Natural killer cell (primary cell): ENCODE results near the gene VWF. TPM values are rescaled to one million over a fixed set of nuclear protein-coding genes. Genes with fewer than 3 reads are reported as not detected.

Experiments used
- ATAC-seq, 3 donors: fragments of 150-1000 bp in 2 of 3; fragments of 200-7000 bp in 1 of 3; cut with Tn5 transposase; 1 replicate in 1 of 3; 2 replicates in 2 of 3; pipeline ENCODE4 v1.10.0; 2021; ENCODE audit warnings: mild to moderate bottlenecking in 2 of 3, moderate library complexity in 2 of 3
- DNase-seq, 2 donors: peaks; one replicate each; pipeline versions ENCODE4 v3.0.0 to v3.0.0-alpha.2; 2013 to 2021; ENCODE audit warnings: mixed read lengths in 1 of 2
- H3K27ac ChIP-seq: one replicate; pipeline ENCODE4 v1.5.1; 2013; ENCODE audit warnings: mild to moderate bottlenecking, low read length
- H3K27me3 ChIP-seq: one replicate; pipeline ENCODE4 v1.6.1; 2013; ENCODE audit warnings: low read length; ENCODE audit not compliant: control insufficient read depth, insufficient read depth
- H3K36me3 ChIP-seq: one replicate; pipeline ENCODE4 v1.6.1; 2013; ENCODE audit warnings: low read length; ENCODE audit not compliant: control insufficient read depth, insufficient read depth
- H3K4me1 ChIP-seq: one replicate; pipeline ENCODE4 v1.6.1; 2013; ENCODE audit warnings: low read length; ENCODE audit not compliant: control insufficient read depth, insufficient read depth
- H3K4me3 ChIP-seq: one replicate; pipeline ENCODE4 v1.5.1; 2013; ENCODE audit warnings: low read length
- H3K9me3 ChIP-seq: one replicate; pipeline ENCODE4 v1.6.1; 2013; ENCODE audit warnings: low read length; ENCODE audit not compliant: control insufficient read depth, insufficient read depth
- H3K27ac Mint-ChIP-seq, 2 donors: one replicate each; pipeline ENCODE4 v1.8.0; 2022; ENCODE audit warnings: mild to moderate bottlenecking in 2 of 2, mixed read lengths in 2 of 2, moderate library complexity in 1 of 2
- H3K27me3 Mint-ChIP-seq, 2 donors: one replicate each; pipeline ENCODE4 v1.8.0; 2022; ENCODE audit warnings: low read depth in 2 of 2, mixed read lengths in 2 of 2
- H3K36me3 Mint-ChIP-seq: one replicate; pipeline ENCODE4 v1.8.0; 2022; ENCODE audit warnings: mixed read lengths
- H3K4me1 Mint-ChIP-seq, 2 donors: one replicate each; pipeline ENCODE4 v1.8.0; 2022; ENCODE audit warnings: mixed read lengths in 2 of 2
- H3K4me3 Mint-ChIP-seq: one replicate; pipeline ENCODE4 v1.8.0; 2022; ENCODE audit warnings: mild to moderate bottlenecking, moderate library complexity, mixed read lengths
- H3K9me3 Mint-ChIP-seq, 2 donors: one replicate each; pipeline ENCODE4 v1.8.0; 2022; ENCODE audit warnings: mixed read lengths in 2 of 2
- WGBS: methylation state at CpG from one replicate; pipeline ENCODE4 v1.1.7; 2013; ENCODE audit warnings: missing lambda C conversion rate; ENCODE audit not compliant: insufficient coverage; 5-methylcytosine and 5-hydroxymethylcytosine counted together
- intact Hi-C: fragments of 100-400 bp; cut with micrococcal nuclease; formaldehyde crosslinking; loops from one replicate; pipeline ENCODE4 v1.14.2; 2022
- total RNA-seq, 4 donors: library from RNA; stranded (reverse); fragments of 120-200 nt in 1 of 4; gene quantifications; one replicate each; pipeline versions ENCODE4 v1.2.3 to v1.2.4, GENCODE V29; 2013 to 2022
- TF ChIP-seq, protein P1 (sequence below): fragments of 200-600 bp; IDR thresholded peaks from one replicate; pipeline ENCODE4 v1.8.0; 2022; ENCODE audit warnings: antibody characterized with exemption

Gene VWF
- total RNA-seq, 3 donors from 2014 or later (not counting 1 experiment from before 2014, with no cell fraction given): 0.14 to 0.95 (median 0.71) TPM

DNA sequence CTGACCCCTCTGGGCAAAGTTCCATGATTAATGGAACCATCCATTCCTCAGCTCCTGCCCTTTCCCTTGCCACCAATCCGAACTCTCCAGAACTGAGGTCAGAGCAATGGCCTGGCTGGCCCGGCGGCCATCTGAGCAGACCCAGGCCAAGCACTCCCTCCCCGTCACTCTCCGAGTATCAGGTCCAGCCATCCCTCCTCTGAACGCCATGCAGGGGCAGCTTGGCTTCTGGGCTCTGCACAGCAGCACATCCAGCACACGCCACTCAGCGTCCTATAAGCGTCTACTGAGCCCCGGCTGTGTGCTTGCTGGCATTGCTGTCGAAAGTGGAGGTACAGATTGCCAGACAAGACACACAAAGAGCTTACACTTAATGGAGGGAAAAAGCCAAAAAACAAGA lies 34.3 kb upstream of the VWF start:
- H3K27me3 ChIP-seq: no peaks in the 10 kb centered on the region
- Mint-ChIP-seq H3K27ac (no peak overlapping the region), H3K4me1 (peaks cover 0 to 6% of the 10 kb centered on the region in 2 donors), H3K4me3 (no peak overlapping the region), H3K9me3 (no peaks in the 10 kb centered on the region), H3K27me3 (peaks cover 18 to 21% of the 10 kb centered on the region in 2 donors), H3K36me3 (no peaks in the 10 kb centered on the region)
- TF ChIP-seq, protein P1, sequence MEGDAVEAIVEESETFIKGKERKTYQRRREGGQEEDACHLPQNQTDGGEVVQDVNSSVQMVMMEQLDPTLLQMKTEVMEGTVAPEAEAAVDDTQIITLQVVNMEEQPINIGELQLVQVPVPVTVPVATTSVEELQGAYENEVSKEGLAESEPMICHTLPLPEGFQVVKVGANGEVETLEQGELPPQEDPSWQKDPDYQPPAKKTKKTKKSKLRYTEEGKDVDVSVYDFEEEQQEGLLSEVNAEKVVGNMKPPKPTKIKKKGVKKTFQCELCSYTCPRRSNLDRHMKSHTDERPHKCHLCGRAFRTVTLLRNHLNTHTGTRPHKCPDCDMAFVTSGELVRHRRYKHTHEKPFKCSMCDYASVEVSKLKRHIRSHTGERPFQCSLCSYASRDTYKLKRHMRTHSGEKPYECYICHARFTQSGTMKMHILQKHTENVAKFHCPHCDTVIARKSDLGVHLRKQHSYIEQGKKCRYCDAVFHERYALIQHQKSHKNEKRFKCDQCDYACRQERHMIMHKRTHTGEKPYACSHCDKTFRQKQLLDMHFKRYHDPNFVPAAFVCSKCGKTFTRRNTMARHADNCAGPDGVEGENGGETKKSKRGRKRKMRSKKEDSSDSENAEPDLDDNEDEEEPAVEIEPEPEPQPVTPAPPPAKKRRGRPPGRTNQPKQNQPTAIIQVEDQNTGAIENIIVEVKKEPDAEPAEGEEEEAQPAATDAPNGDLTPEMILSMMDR: no peak
- no peak for ATAC-seq
- no peak overlapping the region for H3K27ac ChIP-seq
- no peak for DNase-seq
- no peaks in the 10 kb centered on the region for H3K36me3 ChIP-seq
- 95% methylated on average over 11 of the region's 11 CpGs for WGBS
- H3K9me3 ChIP-seq: no peaks in the 10 kb centered on the region
- no peak overlapping the region for H3K4me3 ChIP-seq
- intact Hi-C loops: no loop called here
- no peaks in the 10 kb centered on the region for H3K4me1 ChIP-seq

DNA sequence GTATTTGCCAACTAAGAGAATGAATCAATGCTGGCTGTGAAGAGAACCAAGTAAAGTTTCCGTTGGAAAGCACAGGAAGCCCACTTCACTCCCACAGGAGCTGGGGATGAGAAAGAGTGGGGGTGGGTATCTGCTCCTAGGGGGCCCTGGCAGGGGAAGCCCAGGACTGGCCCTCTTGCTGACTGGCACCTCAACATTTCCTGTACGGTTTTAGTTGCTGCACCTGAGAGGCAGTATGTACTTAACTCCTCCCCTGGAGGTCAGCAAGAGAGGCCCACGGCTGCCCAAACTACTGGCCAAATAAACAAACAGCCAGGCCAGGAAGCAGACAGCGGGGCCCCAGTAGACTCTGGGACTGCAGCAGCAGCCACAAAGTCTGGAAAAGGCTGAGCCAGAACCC lies 33.8 kb upstream of the VWF start:
- no peak for DNase-seq

DNA sequence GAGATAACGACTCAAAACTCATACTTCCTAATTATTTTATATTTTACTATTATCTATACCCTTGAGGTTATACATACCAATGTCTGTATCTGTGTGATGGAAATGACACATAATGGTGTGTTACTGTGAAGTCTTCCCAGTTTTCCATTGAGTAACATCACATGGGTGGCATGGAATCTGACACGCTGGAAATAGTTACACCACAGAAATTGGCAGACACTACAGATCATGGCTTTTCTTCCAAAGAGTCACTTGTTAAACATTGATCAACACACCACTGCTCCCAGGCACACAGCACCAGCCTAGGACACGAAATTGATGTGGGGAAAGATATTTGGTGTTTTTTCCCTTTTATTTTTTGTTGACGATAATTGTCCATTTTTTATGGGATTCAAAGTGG lies 33.0 kb upstream of the VWF start:
- no peak for ATAC-seq
- Mint-ChIP-seq H3K27me3 (peaks cover 18 to 25% of the 10 kb centered on the region in 2 donors), H3K9me3 (no peaks in the 10 kb centered on the region)

More for the DNA sequence above, 33.8 kb upstream of the VWF start:
- H3K9me3 Mint-ChIP-seq: no peaks in the 10 kb centered on the region
- Histone ChIP-seq H3K4me1 (no peaks in the 10 kb centered on the region), H3K27me3 (no peaks in the 10 kb centered on the region), H3K4me3 (no peak overlapping the region), H3K36me3 (no peaks in the 10 kb centered on the region), H3K27ac (no peak overlapping the region), H3K9me3 (no peaks in the 10 kb centered on the region)
- H3K27ac Mint-ChIP-seq: no peak overlapping the region
- H3K36me3 Mint-ChIP-seq: no peaks in the 10 kb centered on the region
- 40% methylated on average over 3 of the region's 4 CpGs for WGBS
- no peak overlapping the region for H3K4me3 Mint-ChIP-seq
- TF ChIP-seq, protein P1: no peak
- peaks cover 18 to 21% of the 10 kb centered on the region in 2 donors for H3K27me3 Mint-ChIP-seq
- peaks cover 0 to 6% of the 10 kb centered on the region in 2 donors for H3K4me1 Mint-ChIP-seq
- intact Hi-C loops: no loop called here
- no peak for ATAC-seq

More for the DNA sequence above, 33.0 kb upstream of the VWF start:
- intact Hi-C loops: no loop called here
- Histone ChIP-seq H3K4me1 (no peaks in the 10 kb centered on the region), H3K4me3 (no peak overlapping the region), H3K9me3 (no peaks in the 10 kb centered on the region), H3K27me3 (no peaks in the 10 kb centered on the region), H3K36me3 (no peaks in the 10 kb centered on the region), H3K27ac (no peak overlapping the region)
- TF ChIP-seq, protein P1: no peak
- no peak for DNase-seq
- Mint-ChIP-seq H3K27ac (no peak overlapping the region), H3K4me1 (peaks cover 0 to 6% of the 10 kb centered on the region in 2 donors), H3K4me3 (no peak overlapping the region), H3K36me3 (no peaks in the 10 kb centered on the region)
- WGBS: 71% methylated on average over 3 of the region's 4 CpGs
